Measurements from ENCODE around the gene TBC1D5. TPM values are rescaled to one million over a fixed set of nuclear protein-coding genes. Genes with fewer than 3 reads are reported as not detected.

The TBC1D5 gene
- total and polyA plus RNA-seq, 2 of the 4 experiments (the other 2 are of a cell fraction): 16.4 to 57.0 TPM

- H2BK15ac ChIP-seq (ENCODE audit: low read depth, low read length): no peak overlapping the region
Observed at GRCh38 chr3:17136136-17136721, 606.2 kb downstream of the TBC1D5 start.

More at GRCh38 chr3:17136136-17136721, 606.2 kb downstream of the TBC1D5 start:
- in situ Hi-C loops (cut with MboI; ENCODE audit: low sequenced_read_pairs) (no loop called here), intact Hi-C loops (cut with micrococcal nuclease) (no loop called here), dilution Hi-C loops (cut with HindIII; ENCODE audit: low sequenced_read_pairs, unreplicated experiment) (no loop called here)
- Histone ChIP-seq H4K8ac (ENCODE audit: low read depth in 2 of 2, low read length in 2 of 2) (no peak overlapping the region), H3K4me1 (ENCODE audit: control insufficient read depth, insufficient read depth, low read length) (no peaks in the 10 kb centered on the region), H3K27me3 (ENCODE audit: control insufficient read depth, insufficient read depth, low read length) (peaks cover 6% of the 10 kb centered on the region), H3K18ac (ENCODE audit: low read depth, low read length) (no peak overlapping the region), H2AK5ac (ENCODE audit: low read depth, low read length) (no peak overlapping the region), H3K9me1 (ENCODE audit: insufficient read depth, low read length) (no peaks in the 10 kb centered on the region), H3K4ac (ENCODE audit: low read depth, low read length) (no peak overlapping the region), H3K27ac (ENCODE audit: insufficient read depth, low read length) (no peak overlapping the region), H3K9ac (ENCODE audit: low read depth, low read length) (no peak overlapping the region), H3K14ac (replicated peaks; ENCODE audit: low read depth, low read length) (no peak overlapping the region), H3K4me2 (ENCODE audit: low read depth, low read length) (no peak overlapping the region), H4K5ac (ENCODE audit: low read depth, low read length) (no peak overlapping the region), H3K4me3 (ENCODE audit: insufficient read depth, low read depth, low read length) (no peak overlapping the region), H2BK5ac (ENCODE audit: low read depth, low read length, poor library complexity, severe bottlenecking) (no peak overlapping the region), H2AK9ac (replicated peaks; ENCODE audit: low read depth, low read length, poor library complexity) (no peak overlapping the region), H3K9me3 (ENCODE audit: control insufficient read depth, insufficient read depth, low read length) (no peaks in the 10 kb centered on the region), H4K91ac (ENCODE audit: insufficient read depth, low read depth, low read length) (no peak overlapping the region), H2BK20ac (ENCODE audit: low read depth, low read length) (no peak overlapping the region), H2BK120ac (ENCODE audit: low read depth, low read length) (no peak overlapping the region), H3K23ac (ENCODE audit: low read depth, low read length) (no peak overlapping the region), H4K20me1 (ENCODE audit: insufficient read depth, low read length) (no peaks in the 10 kb centered on the region), H3K79me1 (ENCODE audit: low read depth in 1 of 2, low read length in 2 of 2) (no peaks in the 10 kb centered on the region), H2AFZ (replicated peaks; ENCODE audit: low read length, poor library complexity) (no peak overlapping the region), H3K56ac (ENCODE audit: extremely low read depth, insufficient read depth, low read length) (no peak overlapping the region), H3K36me3 (ENCODE audit: control insufficient read depth, insufficient read depth, low read length) (no peaks in the 10 kb centered on the region)
- TF ChIP-seq NFE2L2 (IDR thresholded peaks at IDR 0.05; ENCODE audit: low read depth, low read length) (no peak), RFX5 (IDR thresholded peaks at IDR 0.05; ENCODE audit: low read depth, low read length) (no peak), RCOR1 (IDR thresholded peaks at IDR 0.05; ENCODE audit: insufficient replicate concordance, low read length) (no peak), MAZ (IDR thresholded peaks at IDR 0.05; ENCODE audit: borderline replicate concordance, low read depth, low read length) (no peak), SMC3 (IDR thresholded peaks at IDR 0.05; ENCODE audit: low read depth, low read length) (no peak), MXI1 (IDR thresholded peaks at IDR 0.05; ENCODE audit: borderline replicate concordance, low read depth, low read length) (no peak), CEBPB (IDR thresholded peaks at IDR 0.05; ENCODE audit: low read depth, low read length) (no peak), USF2 (IDR thresholded peaks at IDR 0.05; ENCODE audit: low read depth, low read length) (no peak), BHLHE40 (IDR thresholded peaks at IDR 0.05; ENCODE audit: low read depth, low read length) (no peak), RAD21 (IDR thresholded peaks at IDR 0.05; ENCODE audit: low read length) (no peak), POLR2A (IDR thresholded peaks at IDR 0.05; ENCODE audit: low read depth, low read length) (no peak), MAFK (IDR thresholded peaks at IDR 0.05; ENCODE audit: low read depth, low read length) (no peak), FOS (IDR thresholded peaks at IDR 0.05; ENCODE audit: low read depth, low read length) (no peak)
- ChIA-PET POLR2A (ENCODE audit: unreplicated experiment) (no interaction called here), CTCF (no interaction called here)
- ATAC-seq (ENCODE audit: low read depth) (no peak), DNase-seq (no peak)
- no TSS peak for BruUV-seq (replicated peaks)
- WGBS, 2 experiments (ENCODE audit: extremely low coverage in 2 of 2, insufficient read length in 1 of 2): 79% methylated on average over 4 of the region's 11 CpGs; no CpG with 5 or more reads in 1 of the 2 experiments

Measured in IMR-90 (cell line).